Central memory CD4-positive, alpha-beta T cell (primary cell): ENCODE data around the gene ITGB7.
"Not testable (repeated sequence)": the region's sequence is repeated elsewhere in the genome, so short reads cannot be mapped to it uniquely, and the experiment has no call there.

Source experiments
- DNase-seq: peaks from one replicate; pipeline ENCODE4 v3.0.0; 2022

Gene ITGB7

GRCh38 chr12:53177447-53177846, 29.6 kb downstream of the ITGB7 start:
- not testable (repeated sequence) for DNase-seq

- DNase-seq, result no peak
Observed at GRCh38 chr12:53176750-53177149, 30.3 kb downstream of the ITGB7 start.

- no peak for DNase-seq
Observed at GRCh38 chr12:53174881-53175491, 32.1 kb downstream of the ITGB7 start.

- no peak for DNase-seq
Observed at GRCh38 chr12:53173085-53173715, 33.9 kb downstream of the ITGB7 start.

- no peak for DNase-seq
Observed at GRCh38 chr12:53172352-53172751, 34.7 kb downstream of the ITGB7 start.

- DNase-seq, result no peak
Observed at GRCh38 chr12:53171725-53172329, 35.2 kb downstream of the ITGB7 start.

GRCh38 chr12:53170876-53171724, 36.0 kb downstream of the ITGB7 start:
- no peak for DNase-seq

- DNase-seq, result no peak
Observed at GRCh38 chr12:53170215-53170614, 36.8 kb downstream of the ITGB7 start.

GRCh38 chr12:53169644-53170043, 37.4 kb downstream of the ITGB7 start:
- DNase-seq, result no peak

GRCh38 chr12:53166837-53167236, 40.2 kb downstream of the ITGB7 start:
- DNase-seq, result no peak

GRCh38 chr12:53163008-53163407, 44.0 kb downstream of the ITGB7 start:
- DNase-seq, result not testable (repeated sequence)

GRCh38 chr12:53161119-53161911, 45.7 kb downstream of the ITGB7 start:
- DNase-seq, result no peak

- DNase-seq, result no peak
Observed at GRCh38 chr12:53160673-53161072, 46.4 kb downstream of the ITGB7 start.

GRCh38 chr12:53160000-53160399, 47.1 kb downstream of the ITGB7 start:
- DNase-seq, result no peak

GRCh38 chr12:53159195-53159839, 47.7 kb downstream of the ITGB7 start:
- DNase-seq, result peak; percentile 82

GRCh38 chr12:53152390-53152789, 54.7 kb downstream of the ITGB7 start:
- no peak for DNase-seq

GRCh38 chr12:53151039-53151438, 56.0 kb downstream of the ITGB7 start:
- DNase-seq, result no peak

GRCh38 chr12:53147653-53148052, 59.4 kb downstream of the ITGB7 start:
- no peak for DNase-seq

- DNase-seq, result no peak
Observed at GRCh38 chr12:53147181-53147580, 59.9 kb downstream of the ITGB7 start.

- DNase-seq, result no peak
Observed at GRCh38 chr12:53145383-53146260, 61.4 kb downstream of the ITGB7 start.

GRCh38 chr12:53143355-53143754, 63.7 kb downstream of the ITGB7 start:
- DNase-seq, result no peak
